H9 (cell line): ENCODE data around the gene LRRK1. TPM values are rescaled to one million over a fixed set of nuclear protein-coding genes. Genes with fewer than 3 reads are reported as not detected.

Experiments used
- DNase-seq: peaks from one replicate; pipeline ENCODE4 v3.0.0-alpha.2; 2017
- H2AFZ ChIP-seq: one replicate; pipeline ENCODE4 v1.6.1; 2013; ENCODE audit warnings: mild to moderate bottlenecking, low read length, control low read depth, moderate library complexity
- H2AK5ac ChIP-seq: 2 replicates; pipeline ENCODE4 v1.6.1; 2013; ENCODE audit warnings: low read length, control low read depth, mixed read lengths; ENCODE audit not compliant: insufficient read length
- H2BK120ac ChIP-seq: one replicate; pipeline ENCODE4 v1.6.1; 2013; ENCODE audit warnings: low read depth, mild to moderate bottlenecking, low read length, control low read depth, inconsistent platforms; ENCODE audit not compliant: poor library complexity, severe bottlenecking
- H2BK12ac ChIP-seq: 2 replicates; pipeline ENCODE4 v1.6.1; 2013; ENCODE audit warnings: low read length, control low read depth, mixed read lengths, low read depth; ENCODE audit not compliant: insufficient read length
- H2BK15ac ChIP-seq: 2 replicates; pipeline ENCODE4 v1.6.1; 2013; ENCODE audit warnings: low read depth, low read length, control low read depth
- H2BK20ac ChIP-seq: one replicate; pipeline ENCODE4 v1.6.1; 2013; ENCODE audit warnings: low read depth, mild to moderate bottlenecking, low read length, control low read depth, inconsistent platforms; ENCODE audit not compliant: poor library complexity, severe bottlenecking
- H2BK5ac ChIP-seq: 2 replicates; pipeline ENCODE4 v1.6.1; 2013; ENCODE audit warnings: low read length, control low read depth, mixed read lengths; ENCODE audit not compliant: insufficient read length
- H3K14ac ChIP-seq: 2 replicates; pipeline ENCODE4 v1.6.1; 2013; ENCODE audit warnings: low read length, control low read depth; ENCODE audit not compliant: insufficient read depth
- H3K18ac ChIP-seq: 2 replicates; pipeline ENCODE4 v1.6.1; 2013; ENCODE audit warnings: low read depth, mild to moderate bottlenecking, mixed read lengths, low read length, control low read depth; ENCODE audit not compliant: insufficient read length
- H3K23ac ChIP-seq: 2 replicates; pipeline ENCODE4 v1.6.1; 2013; ENCODE audit warnings: low read length, control low read depth, mixed read lengths, low read depth; ENCODE audit not compliant: insufficient read length
- H3K23me2 ChIP-seq: 2 replicates; pipeline ENCODE4 v1.6.1; 2013; ENCODE audit warnings: low read depth, mild to moderate bottlenecking, mixed read lengths, low read length, control low read depth; ENCODE audit not compliant: insufficient read length, poor library complexity, severe bottlenecking
- H3K27ac ChIP-seq: 2 replicates; pipeline ENCODE4 v1.5.1; 2013; ENCODE audit warnings: low read length, control low read depth, mixed read lengths, low read depth; ENCODE audit not compliant: insufficient read length
- H3K27me3 ChIP-seq: 2 replicates; pipeline ENCODE4 v1.6.1; 2013; ENCODE audit warnings: low read length, control low read depth, inconsistent platforms; ENCODE audit not compliant: insufficient read depth
- H3K4ac ChIP-seq: 2 replicates; pipeline ENCODE4 v1.6.1; 2013; ENCODE audit warnings: low read depth, mild to moderate bottlenecking, control low read depth, inconsistent platforms, low read length, moderate library complexity
- H3K4me1 ChIP-seq: 2 replicates; pipeline ENCODE4 v1.6.1; 2013; ENCODE audit warnings: low read length, control low read depth, inconsistent platforms; ENCODE audit not compliant: insufficient read depth
- H3K4me2 ChIP-seq: 2 replicates; pipeline ENCODE4 v1.6.1; 2013; ENCODE audit warnings: low read length, control low read depth, mixed read lengths; ENCODE audit not compliant: insufficient read length, insufficient read depth
- H3K56ac ChIP-seq: 2 replicates; pipeline ENCODE4 v1.6.1; 2013; ENCODE audit warnings: low read depth, mild to moderate bottlenecking, mixed read lengths, low read length, control low read depth; ENCODE audit not compliant: insufficient read length
- H3K79me1 ChIP-seq: 2 replicates; pipeline ENCODE4 v1.6.1; 2013; ENCODE audit warnings: low read depth, mild to moderate bottlenecking, moderate library complexity, low read length, control low read depth, inconsistent platforms; ENCODE audit not compliant: insufficient read depth, poor library complexity, severe bottlenecking
- H3K79me2 ChIP-seq: 2 replicates; pipeline ENCODE4 v1.6.1; 2013; ENCODE audit warnings: low read length, control low read depth, inconsistent platforms; ENCODE audit not compliant: insufficient read depth
- H3K9ac ChIP-seq: 2 replicates; pipeline ENCODE4 v1.6.1; 2013; ENCODE audit warnings: low read length, control low read depth, mixed read lengths; ENCODE audit not compliant: insufficient read length; ENCODE audit errors: extremely low read depth
- H3K9me3 ChIP-seq: one replicate; pipeline ENCODE4 v1.6.1; 2013; ENCODE audit warnings: low read depth, low read length, inconsistent platforms; ENCODE audit not compliant: control insufficient read depth
- H3T11ph ChIP-seq: one replicate; pipeline ENCODE4 v1.6.1; 2013; ENCODE audit warnings: mild to moderate bottlenecking, low read length, control low read depth, inconsistent platforms
- H4K20me1 ChIP-seq: one replicate; pipeline ENCODE4 v1.6.1; 2013; ENCODE audit not compliant: control insufficient read depth, insufficient read length, insufficient read depth
- H4K5ac ChIP-seq: 2 replicates; pipeline ENCODE4 v1.6.1; 2013; ENCODE audit warnings: low read depth, mild to moderate bottlenecking, mixed read lengths, low read length, control low read depth; ENCODE audit not compliant: insufficient read length
- H4K8ac ChIP-seq: replicated peaks from 2 replicates; pipeline ENCODE4 v1.6.1; 2013; ENCODE audit warnings: low read length, control low read depth, mixed read lengths, low read depth; ENCODE audit not compliant: insufficient read length
- H4K91ac ChIP-seq: 2 replicates; pipeline ENCODE4 v1.6.1; 2013; ENCODE audit warnings: low read depth, mild to moderate bottlenecking, moderate library complexity, mixed read lengths, low read length, control low read depth; ENCODE audit not compliant: insufficient read length
- H3K27ac Mint-ChIP-seq, 3 experiments: 2 replicates in 2 of 3; 3 replicates in 1 of 3; pipeline ENCODE4 v1.8.0; 2020 to 2021; ENCODE audit warnings: mixed read lengths in 3 of 3, mild to moderate bottlenecking in 1 of 3, moderate library complexity in 1 of 3
- H3K27me3 Mint-ChIP-seq: 2 replicates; pipeline ENCODE4 v1.8.0; 2021; ENCODE audit warnings: low read depth, mild to moderate bottlenecking, moderate library complexity, mixed read lengths
- H3K36me3 Mint-ChIP-seq, 3 experiments: 2 replicates in 2 of 3; 3 replicates in 1 of 3; pipeline ENCODE4 v1.8.0; 2020 to 2021; ENCODE audit warnings: low read depth in 3 of 3, mixed read lengths in 3 of 3; ENCODE audit not compliant: insufficient read depth in 1 of 3
- H3K4me1 Mint-ChIP-seq, 2 experiments: 2 replicates each; pipeline ENCODE4 v1.8.0; 2020; ENCODE audit warnings: mixed read lengths in 2 of 2
- H3K4me3 Mint-ChIP-seq, 2 experiments: 2 replicates in 1 of 2; 3 replicates in 1 of 2; pipeline ENCODE4 v1.8.0; 2020 to 2021; ENCODE audit warnings: mild to moderate bottlenecking in 2 of 2, mixed read lengths in 2 of 2, moderate library complexity in 1 of 2
- H3K9me3 Mint-ChIP-seq, 2 experiments: 2 replicates in 1 of 2; 3 replicates in 1 of 2; pipeline ENCODE4 v1.8.0; 2020; ENCODE audit warnings: mild to moderate bottlenecking in 2 of 2, mixed read lengths in 2 of 2, moderate library complexity in 1 of 2
- CTCF ChIP-seq: fragments of 200-600 bp; sonication (generic); conservative IDR thresholded peaks from 3 replicates; pipeline ENCODE4 v1.8.0; 2021; ENCODE audit warnings: antibody characterized with exemption, mild to moderate bottlenecking
- total RNA-seq: library from RNA; stranded (reverse); gene quantifications from 2 replicates; pipeline ENCODE4 v1.2.1, GENCODE V29; 2021

Gene LRRK1
- total RNA-seq, 1 experiment from 2014 or later, result 4.0 TPM

GRCh38 chr15:101035611-101036010 lies 116.5 kb downstream of the LRRK1 start:
- H3K4me2 ChIP-seq, result no peak overlapping the region
- H2BK20ac ChIP-seq, result no peak overlapping the region
- H3K18ac ChIP-seq, result no peak overlapping the region
- no peak for DNase-seq
- H2AK5ac ChIP-seq, result no peak overlapping the region
- Mint-ChIP-seq H3K27ac (no peak overlapping the region), H3K4me3 (no peak overlapping the region), H3K36me3 (no peaks in the 10 kb centered on the region; a peak in 1 of 7 replicates), H3K27me3 (peaks cover 3% of the 10 kb centered on the region), H3K9me3 (peaks cover 10 to 15% of the 10 kb centered on the region in 2 experiments; a peak in 4 of 5 replicates), H3K4me1 (no peaks in the 10 kb centered on the region)
- no peak overlapping the region for H3K14ac ChIP-seq
- H3K79me2 ChIP-seq, result no peaks in the 10 kb centered on the region
- no peak overlapping the region for H2BK120ac ChIP-seq
- no peak overlapping the region for H2BK12ac ChIP-seq
- H3T11ph ChIP-seq, result no peak overlapping the region
- no peak overlapping the region for H3K56ac ChIP-seq
- H4K91ac ChIP-seq, result no peak overlapping the region
- no peak for TF ChIP-seq CTCF
- H3K4me1 ChIP-seq, result no peaks in the 10 kb centered on the region
- no peak overlapping the region for H3K23ac ChIP-seq
- no peaks in the 10 kb centered on the region for H3K9me3 ChIP-seq
- H4K8ac ChIP-seq, result no peak overlapping the region
- H3K27me3 ChIP-seq, result no peaks in the 10 kb centered on the region
- H3K4ac ChIP-seq, result no peak overlapping the region
- no peaks in the 10 kb centered on the region for H3K79me1 ChIP-seq
- H2AFZ ChIP-seq, result no peak overlapping the region
- H4K20me1 ChIP-seq, result no peaks in the 10 kb centered on the region
- no peak overlapping the region for H2BK15ac ChIP-seq
- H3K23me2 ChIP-seq, result no peaks in the 10 kb centered on the region
- no peak overlapping the region for H3K9ac ChIP-seq
- no peak overlapping the region for H3K27ac ChIP-seq
- H2BK5ac ChIP-seq, result no peak overlapping the region
- no peak overlapping the region for H4K5ac ChIP-seq
